GM19023 (cell line): Measurements from ENCODE around the gene DTD1.
"Not testable (repeated sequence)": the region's sequence is repeated elsewhere in the genome, so short reads cannot be mapped to it uniquely, and the experiment has no call there.

ENCODE experiments used
- ATAC-seq: cut with Tn5 transposase; IDR thresholded peaks from one replicate; pipeline ENCODE4 v1.9.1; 2021; ENCODE audit warnings: mild to moderate bottlenecking, moderate library complexity; ENCODE audit not compliant: unreplicated experiment

The DTD1 gene

DNA sequence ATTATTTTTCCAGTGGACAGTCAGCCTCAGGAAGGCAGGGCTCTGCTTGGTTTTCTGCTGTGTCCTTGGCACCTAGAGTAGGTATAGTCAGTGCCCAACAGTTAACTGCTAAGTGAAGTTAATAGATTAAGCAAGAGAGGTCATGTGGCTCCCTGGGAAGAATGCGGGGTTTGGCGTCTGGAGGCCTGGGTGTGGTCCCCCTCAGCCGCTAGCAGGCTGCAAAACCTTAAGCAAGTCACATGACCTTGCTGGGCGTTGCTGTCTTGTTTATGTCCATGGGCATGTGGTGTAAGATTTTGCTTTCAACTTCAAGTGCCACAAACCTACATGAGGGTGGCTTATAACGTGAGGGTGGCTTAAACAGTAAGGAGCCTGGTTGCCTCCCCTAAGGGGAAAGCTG, 150.2 kb downstream of the DTD1 start:
- no peak for ATAC-seq

DNA sequence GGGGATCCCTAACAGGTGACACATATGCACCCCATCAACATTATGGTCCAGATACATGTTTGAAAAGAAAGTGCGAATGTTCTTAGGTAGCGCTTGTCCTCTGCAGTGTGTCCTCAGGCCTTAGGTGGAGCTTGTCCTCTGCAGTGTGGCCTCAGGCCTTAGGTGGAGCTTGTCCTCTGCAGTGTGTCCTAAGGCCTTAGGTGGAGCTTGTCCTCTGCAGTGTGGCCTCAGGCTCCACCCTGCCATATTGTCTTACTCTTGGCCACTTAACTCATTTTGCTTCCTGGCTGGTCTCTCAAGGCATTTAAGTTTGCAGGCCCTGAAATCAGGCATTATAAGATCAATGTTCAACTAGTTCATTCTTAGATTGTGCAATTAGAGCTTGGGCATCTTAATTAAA, 151.0 kb downstream of the DTD1 start:
- no peak for ATAC-seq

GRCh38 chr20:18739751-18740166, 151.9 kb downstream of the DTD1 start:
- no peak for ATAC-seq

GRCh38 chr20:18740726-18741125, 152.9 kb downstream of the DTD1 start:
- no peak for ATAC-seq

DNA sequence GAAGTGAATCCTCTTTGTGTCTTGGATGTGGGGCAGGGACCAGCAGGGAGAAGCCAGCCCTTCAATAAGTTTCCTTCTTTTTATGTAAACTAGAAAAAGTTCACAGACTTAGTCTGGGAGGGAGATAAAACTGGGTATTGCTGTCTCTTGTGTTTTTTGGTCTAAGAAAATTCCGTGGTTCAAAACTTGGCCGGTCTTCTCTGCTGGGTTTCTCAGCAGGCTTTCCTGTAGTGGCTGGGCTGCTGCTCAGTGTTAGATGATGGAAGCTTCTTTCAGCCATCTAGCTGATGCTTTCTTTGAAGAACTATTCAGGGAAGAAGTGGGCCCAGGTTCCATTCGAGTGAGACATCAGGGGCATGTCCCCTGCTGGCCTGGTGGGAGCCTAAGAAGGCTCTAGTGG, 155.0 kb downstream of the DTD1 start:
- no peak for ATAC-seq

- ATAC-seq: no peak
These were observed 156.0 kb downstream of the DTD1 start for GRCh38 chr20:18743665-18744440.

DNA sequence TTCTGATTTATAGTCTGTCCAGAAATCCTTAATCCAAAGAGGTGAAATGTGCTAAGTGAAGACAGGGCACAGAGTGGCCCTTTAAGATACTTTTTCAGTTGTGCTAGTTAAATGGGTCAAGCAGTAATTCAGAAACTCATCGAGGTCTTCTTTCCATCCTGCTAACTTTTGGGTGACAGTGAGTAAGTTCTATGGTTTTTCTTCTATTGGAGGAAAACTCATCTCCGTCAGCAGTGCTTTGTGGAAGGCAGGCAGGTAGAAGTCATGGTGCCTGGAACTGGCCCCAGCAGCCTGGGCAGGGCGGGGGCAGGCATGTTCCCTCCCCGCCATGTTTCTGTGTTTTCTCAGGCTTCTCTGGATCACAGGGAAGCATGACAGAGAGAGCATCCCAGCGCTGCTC, 159.2 kb downstream of the DTD1 start:
- no peak for ATAC-seq

DNA sequence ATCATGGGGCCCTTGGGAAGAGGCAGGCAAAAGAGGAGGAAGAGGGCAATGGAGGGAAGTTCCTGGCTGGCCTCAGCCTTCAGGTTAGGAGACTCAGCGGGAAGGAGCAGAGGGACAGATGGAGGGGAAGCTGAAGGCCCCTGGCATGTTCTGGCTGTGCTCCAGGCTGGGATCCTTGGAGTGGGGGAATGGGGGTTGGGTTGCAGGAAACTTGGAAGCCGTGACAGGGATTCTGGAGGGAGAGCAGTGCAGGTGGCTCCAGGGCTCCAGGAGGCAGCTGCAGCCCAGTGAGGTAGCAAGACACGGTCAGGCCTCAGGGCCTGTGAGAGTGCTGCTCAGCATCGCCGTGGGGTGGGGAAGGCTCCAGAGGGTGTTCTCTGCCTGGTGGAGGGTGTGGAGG, 161.1 kb downstream of the DTD1 start:
- no peak for ATAC-seq

DNA sequence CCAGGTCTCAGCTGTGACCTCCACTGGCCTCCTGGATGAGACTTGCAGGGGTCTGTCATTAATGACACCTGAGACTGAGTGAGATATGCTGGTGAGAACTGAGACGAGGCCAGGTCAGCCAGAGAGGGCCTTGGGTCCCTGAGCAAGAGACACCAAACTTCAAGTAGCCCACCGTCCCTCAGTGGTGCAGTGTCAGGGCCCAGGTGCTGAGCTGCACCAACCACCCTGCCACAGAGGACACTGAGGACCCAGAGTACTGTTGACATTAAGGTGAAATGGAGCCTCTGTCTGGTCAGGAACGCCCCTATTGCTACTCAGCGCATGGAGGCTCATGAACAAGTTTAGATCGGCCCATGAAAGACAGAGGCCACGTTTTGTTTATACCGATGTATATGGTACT, 161.7 kb downstream of the DTD1 start:
- no peak for ATAC-seq

DNA sequence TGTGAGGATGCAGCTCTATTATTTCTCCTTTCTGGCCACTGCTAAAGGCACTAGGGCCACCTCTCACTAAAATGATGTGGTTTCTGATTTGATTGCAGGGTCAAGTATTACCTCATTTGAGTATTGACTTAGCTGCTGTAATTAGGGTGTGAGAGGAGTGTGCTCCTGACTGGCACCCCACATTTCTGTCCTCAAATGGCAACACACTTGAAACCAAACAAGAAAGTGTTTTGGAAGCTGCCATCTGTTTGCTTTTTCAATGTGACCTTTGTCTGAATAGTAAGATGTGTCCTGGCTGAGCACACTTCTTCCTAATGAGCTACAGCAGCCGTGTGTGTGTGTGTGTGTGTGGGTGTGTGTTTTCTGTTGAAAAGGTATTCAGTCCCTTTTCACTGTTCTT, 162.9 kb downstream of the DTD1 start:
- ATAC-seq: no peak

GRCh38 chr20:18754030-18754652, 166.3 kb downstream of the DTD1 start:
- ATAC-seq: peak; percentile 98

DNA sequence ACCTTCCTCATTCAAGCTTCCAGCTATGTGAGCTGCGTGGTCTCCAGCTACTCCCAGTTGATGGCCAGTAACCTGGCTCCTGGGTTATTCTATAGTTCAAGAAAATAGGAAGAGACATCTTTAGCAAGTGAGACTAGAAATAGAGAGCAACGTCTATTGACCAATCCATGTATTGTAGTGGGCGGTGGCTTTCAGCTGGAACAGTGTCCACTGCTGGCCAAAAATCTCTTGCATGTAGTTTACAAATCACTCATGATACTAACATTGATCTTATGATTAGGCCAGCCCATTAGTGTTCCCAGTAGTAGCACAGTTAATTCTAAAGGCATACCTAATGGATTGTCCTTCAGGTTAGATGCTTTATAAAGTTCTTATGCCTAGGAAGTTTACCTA, 166.8 kb downstream of the DTD1 start:
- ATAC-seq: no peak

DNA sequence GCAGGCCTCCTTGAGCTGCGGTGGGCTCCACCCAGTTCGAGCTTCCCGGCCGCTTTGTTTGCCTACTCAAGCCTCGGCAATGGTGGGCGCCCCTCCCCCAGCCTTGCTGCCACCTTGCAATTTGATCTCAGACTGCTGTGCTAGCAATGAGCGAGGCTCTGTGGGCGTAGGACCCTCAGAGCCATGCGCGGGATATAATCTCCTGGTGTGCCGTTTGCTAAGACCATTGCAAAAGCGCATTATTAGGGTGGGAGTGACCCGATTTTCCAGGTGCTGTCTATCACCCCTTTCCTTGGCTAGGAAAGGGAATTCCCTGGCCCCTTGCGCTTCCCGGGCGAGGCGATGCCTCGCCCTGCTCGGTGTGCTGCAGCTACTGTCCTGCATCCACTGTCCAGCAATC, 173.0 kb downstream of the DTD1 start:
- not testable (repeated sequence) for ATAC-seq

DNA sequence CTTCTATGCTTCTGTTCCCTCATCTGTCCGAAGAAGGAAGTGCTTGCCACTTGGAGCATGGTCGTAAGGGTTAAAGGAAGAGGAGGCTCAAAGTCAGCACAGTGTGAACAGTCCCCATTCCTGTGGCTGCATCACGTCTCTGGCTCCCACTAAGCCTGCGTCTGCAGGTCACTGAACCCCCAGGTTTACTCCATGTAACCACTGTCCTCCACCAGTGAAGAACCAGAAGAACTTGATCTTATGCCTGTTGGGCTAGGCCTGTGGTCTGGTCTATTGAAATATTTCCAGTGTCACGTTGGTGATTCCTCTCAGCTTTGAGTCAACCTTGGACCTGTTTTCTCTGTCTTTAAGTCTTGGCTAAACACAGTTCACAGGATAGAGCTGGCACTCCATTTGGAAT, 179.8 kb downstream of the DTD1 start:
- ATAC-seq: no peak

DNA sequence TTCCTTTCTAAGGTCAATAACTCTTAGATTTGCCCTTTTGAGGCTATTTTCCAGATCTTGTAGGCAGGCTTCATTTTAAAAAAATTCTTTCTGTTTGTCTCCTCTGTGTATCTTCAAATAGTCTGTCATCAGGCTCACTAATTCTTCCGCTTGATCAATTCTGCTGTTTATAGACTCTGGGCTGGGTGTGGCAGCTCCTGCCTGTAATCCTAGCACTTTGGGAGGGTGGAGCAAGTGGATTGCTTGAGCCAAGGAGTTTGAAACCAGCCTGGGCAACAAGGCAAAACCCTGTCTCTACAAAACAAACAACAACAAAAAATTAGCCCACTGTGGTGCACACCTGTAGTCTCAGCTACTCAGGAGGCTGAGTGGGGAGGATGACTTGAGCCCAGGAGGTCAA, 185.7 kb downstream of the DTD1 start:
- no peak for ATAC-seq

GRCh38 chr20:18774207-18774606, 186.4 kb downstream of the DTD1 start:
- no peak for ATAC-seq

GRCh38 chr20:18775633-18776032, 187.8 kb downstream of the DTD1 start:
- no peak for ATAC-seq

DNA sequence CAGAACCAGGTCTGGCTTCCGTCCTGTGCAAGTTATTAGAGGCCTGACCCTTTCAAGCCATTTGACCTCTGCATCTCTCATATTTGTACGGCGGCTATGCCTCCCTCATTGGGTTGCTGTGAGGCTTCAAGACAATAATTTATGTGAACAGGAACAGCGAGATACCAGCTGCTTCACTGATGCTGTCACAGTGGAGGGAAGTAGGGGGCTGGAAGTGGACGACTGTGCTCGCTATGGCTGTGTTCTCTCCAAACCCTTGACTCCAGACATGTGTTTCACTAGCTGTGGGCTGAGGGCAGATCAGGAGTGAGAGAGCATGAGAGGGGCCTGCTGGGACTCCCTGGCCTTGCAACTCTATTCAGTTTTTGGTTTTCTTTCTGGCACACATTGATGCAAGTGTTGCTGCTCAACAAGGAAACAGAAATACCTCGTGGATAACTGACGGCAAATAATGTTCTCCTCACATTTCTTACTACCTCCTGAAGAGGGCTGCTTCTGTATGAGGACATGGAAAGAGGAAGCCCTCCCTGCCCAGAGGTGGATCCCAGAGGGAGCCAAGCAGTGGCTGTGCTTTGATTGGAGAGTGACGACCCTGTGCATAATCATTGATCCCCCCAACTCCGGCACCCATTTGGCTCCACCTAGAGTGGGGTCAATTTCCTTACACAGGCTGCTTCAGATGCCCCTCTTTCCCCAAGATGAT, 191.0 kb downstream of the DTD1 start:
- ATAC-seq: no peak

GRCh38 chr20:18780385-18781130, 192.7 kb downstream of the DTD1 start:
- no peak for ATAC-seq

DNA sequence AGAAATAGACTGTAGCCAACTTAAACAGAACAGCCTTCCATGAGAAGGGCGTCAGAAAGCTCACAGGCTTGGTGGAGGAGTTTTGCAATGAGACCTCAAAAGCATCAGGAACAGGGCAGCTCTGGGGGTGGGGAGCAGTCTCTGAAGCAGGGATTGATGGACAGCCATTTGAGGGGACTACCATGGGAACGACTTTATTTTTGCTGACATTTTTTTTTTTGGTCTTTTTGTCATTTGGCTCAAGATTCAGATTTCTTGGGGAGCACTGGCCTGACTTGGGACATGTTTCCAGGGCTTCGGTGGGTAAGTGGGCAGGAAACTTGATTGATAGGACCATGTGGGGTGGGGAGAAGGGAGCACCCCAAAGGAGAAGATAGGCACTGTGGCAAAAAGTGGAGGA, 193.7 kb downstream of the DTD1 start:
- no peak for ATAC-seq

- no peak for ATAC-seq
These were observed 195.6 kb downstream of the DTD1 start for GRCh38 chr20:18783385-18783959.
